K562 (cell line): ENCODE data around the gene AGPAT2. TPM values are rescaled to one million over a fixed set of nuclear protein-coding genes. Genes with fewer than 3 reads are reported as not detected.

Experiments
- ATF3 ChIP-seq, 2 experiments: fragments of 450-650 bp in 1 of 2; sonication (generic) in 1 of 2; formaldehyde crosslinking in 1 of 2; IDR thresholded peaks in 1 of 2; conservative IDR thresholded peaks in 1 of 2; 2 replicates each; pipeline versions ENCODE4 v1.6.1 to v1.8.1; 2016 to 2023; ENCODE audit warnings: mild to moderate bottlenecking in 2 of 2, moderate library complexity in 2 of 2, inconsistent platforms in 1 of 2, missing genetic modification reagents in 1 of 2
- BCL6 ChIP-seq: fragments of 250-450 bp; sonication (Bioruptor Pico); IDR thresholded peaks from 2 replicates; pipeline ENCODE4 v1.4.0; 2020
- CBX3 ChIP-seq, 2 experiments: IDR thresholded peaks; 1 replicate in 1 of 2; 2 replicates in 1 of 2; pipeline ENCODE4 v1.6.1; 2012; ENCODE audit warnings: inconsistent platforms in 2 of 2, low read length in 2 of 2, borderline replicate concordance in 1 of 2, control low read depth in 1 of 2
- CREB3L1 ChIP-seq: fragments of 450-650 bp; IDR thresholded peaks from 2 replicates; pipeline ENCODE4 v1.6.1; 2014; ENCODE audit warnings: low read depth, mild to moderate bottlenecking, moderate library complexity, borderline replicate concordance
- ERF ChIP-seq: fragments of 450-650 bp; formaldehyde crosslinking; IDR thresholded peaks from 2 replicates; pipeline ENCODE4 v1.4.0; 2020; ENCODE audit warnings: mild to moderate bottlenecking, mixed read lengths
- FUS ChIP-seq: fragments of 200-400 bp; formaldehyde crosslinking; optimal IDR thresholded peaks from 2 replicates; pipeline ENCODE3; 2017; ENCODE audit warnings: low read depth, low read length
- KHSRP ChIP-seq: fragments of 450-650 bp; IDR thresholded peaks from 2 replicates; pipeline ENCODE4 v1.6.1; 2017
- MCM5 ChIP-seq: fragments of 450-650 bp; IDR thresholded peaks from 2 replicates; pipeline ENCODE4 v1.6.1; 2016; ENCODE audit warnings: low read depth
- NCOR1 ChIP-seq: fragments of 450-650 bp; IDR thresholded peaks from 2 replicates; pipeline ENCODE4 v1.6.1; 2016; ENCODE audit warnings: mild to moderate bottlenecking, moderate library complexity
- NFE2 ChIP-seq: IDR thresholded peaks from 2 replicates; pipeline ENCODE4 v1.6.1; 2014; ENCODE audit warnings: antibody characterized with exemption, low read depth
- POLR3G ChIP-seq: IDR thresholded peaks from 2 replicates; pipeline ENCODE4 v1.6.1; 2011; ENCODE audit not compliant: insufficient read length, insufficient replicate concordance; ENCODE audit errors: extremely low read depth
- SIN3A ChIP-seq, 2 experiments: fragments of 150-350 bp in 1 of 2; IDR thresholded peaks; 2 replicates each; pipeline ENCODE4 v1.6.1; 2011 to 2016; ENCODE audit warnings: borderline replicate concordance in 2 of 2, low read depth in 2 of 2, low read length in 2 of 2, mild to moderate bottlenecking in 2 of 2, moderate library complexity in 2 of 2; ENCODE audit not compliant: control insufficient read depth in 1 of 2
- SMC3 ChIP-seq: conservative IDR thresholded peaks from 2 replicates; pipeline ENCODE4 v1.6.1; 2011; ENCODE audit warnings: low read depth, low read length, improper control_type of control experiment; ENCODE audit not compliant: insufficient read depth
- SRF ChIP-seq, 2 experiments: fragments of 250-450, 450-650 bp in 1 of 2; sonication (Bioruptor Pico) in 1 of 2; sonication (generic) in 1 of 2; formaldehyde crosslinking; IDR thresholded peaks; 2 replicates each; pipeline versions ENCODE4 v1.5.0 to v1.5.1; 2020 to 2022; ENCODE audit warnings: mild to moderate bottlenecking in 1 of 2, missing genetic modification reagents in 1 of 2
- SUPT5H ChIP-seq: fragments of 450-650 bp; IDR thresholded peaks from 2 replicates; pipeline ENCODE4 v1.6.1; 2016
- TCF3 ChIP-seq: sonication (generic); formaldehyde crosslinking; IDR thresholded peaks from 2 replicates; pipeline ENCODE4 v1.4.0; 2020; ENCODE audit warnings: mild to moderate bottlenecking, missing genetic modification reagents
- U2AF1 ChIP-seq: fragments of 200-400 bp; formaldehyde crosslinking; optimal IDR thresholded peaks from 2 replicates; pipeline ENCODE3; 2017; ENCODE audit warnings: mild to moderate bottlenecking, low read depth, low read length, moderate library complexity
- ZNF174 ChIP-seq: fragments of 250-450 bp; sonication (Bioruptor Pico); IDR thresholded peaks from 2 replicates; pipeline ENCODE4 v1.4.0; 2020; ENCODE audit warnings: mild to moderate bottlenecking
- ZNF224 ChIP-seq: sonication (generic); formaldehyde crosslinking; IDR thresholded peaks from 2 replicates; pipeline ENCODE4 v1.8.0; 2022; ENCODE audit warnings: mild to moderate bottlenecking, missing genetic modification reagents
- ZNF384 ChIP-seq: IDR thresholded peaks from 2 replicates; pipeline ENCODE4 v1.6.1; 2012; ENCODE audit warnings: low read depth, low read length, improper control_type of control experiment
- ZSCAN29 ChIP-seq: fragments of 450-650 bp; IDR thresholded peaks from 2 replicates; pipeline ENCODE4 v1.6.1; 2017
- polyA plus RNA-seq, 8 experiments: library from polyadenylated mRNA; depleted of rRNA in 4 of 8; stranded (reverse) in 5 of 8; unstranded in 3 of 8; fragments of >200 nt; fragmentation: Nextera tagmentation in 2 of 8; fragmentation: Illumina TruSeq in 1 of 8; extraction: Ambion mirVana in 2 of 8; extraction: Trizol in 1 of 8; gene quantifications; 2 replicates each; pipeline versions ENCODE4 v1.2.1 to v1.2.3, GENCODE V29; 2011 to 2014; ENCODE audit warnings: inconsistent platforms in 1 of 8, missing spikeins in 1 of 8
- total RNA-seq, 7 experiments: library from RNA; depleted of rRNA in 6 of 7; stranded (reverse); fragments of >200 nt in 6 of 7; fragmentation: Illumina TruSeq in 2 of 7; extraction: Trizol in 2 of 7; gene quantifications; 2 replicates each; pipeline versions ENCODE4 v1.2.1 to v1.2.3, GENCODE V29; 2011 to 2021; ENCODE audit warnings: low replicate concordance in 1 of 7
- TF ChIP-seq, protein P1 (sequence below): fragments of 250-450 bp; sonication (Bioruptor Pico); IDR thresholded peaks from 2 replicates; pipeline ENCODE4 v1.4.0; 2020

The AGPAT2 gene
- total and polyA plus RNA-seq, 9 of the 15 experiments (the other 6 are each of a cell fraction or from before 2014, with no cell fraction given): 0.13 to 54.5 (median 23.9) TPM

- TF ChIP-seq SRF (CRISPR knock-in tag; IDR thresholded peaks at IDR 0.05) (no peak), FUS (peak; percentile 48), ZNF174 (CRISPR knock-in tag) (no peak), CBX3 (IDR thresholded peaks at IDR 0.05; ENCODE audit: borderline replicate concordance in 1 of 2, low read length in 2 of 2) (no peak), NCOR1 (no peak; the same call in 1 of the 2 replicates), ZSCAN29 (no peak), ZNF224 (CRISPR knock-in tag) (no peak), POLR3G (no peak), TCF3 (CRISPR knock-in tag) (no peak), ERF (CRISPR knock-in tag) (no peak), ATF3 (IDR thresholded peaks at IDR 0.05) (peak; percentile 41; the same call in 1 of the 2 replicates), ATF3 (CRISPR knock-in tag; conservative IDR thresholded peaks at IDR 0.05) (no peak), NFE2 (no peak), KHSRP (no peak), U2AF1 (peak; percentile 45), MCM5 (no peak), BCL6 (CRISPR knock-in tag) (no peak), ZNF384 (no peak), SUPT5H (peak; percentile 53), SIN3A (IDR thresholded peaks at IDR 0.05; ENCODE audit: borderline replicate concordance in 2 of 2, control insufficient read depth in 1 of 2, low read depth in 2 of 2, low read length in 2 of 2) (no peak; a peak in 1 of 4 replicates), CREB3L1 (no peak), SMC3 (no peak)
- TF ChIP-seq, protein P1, sequence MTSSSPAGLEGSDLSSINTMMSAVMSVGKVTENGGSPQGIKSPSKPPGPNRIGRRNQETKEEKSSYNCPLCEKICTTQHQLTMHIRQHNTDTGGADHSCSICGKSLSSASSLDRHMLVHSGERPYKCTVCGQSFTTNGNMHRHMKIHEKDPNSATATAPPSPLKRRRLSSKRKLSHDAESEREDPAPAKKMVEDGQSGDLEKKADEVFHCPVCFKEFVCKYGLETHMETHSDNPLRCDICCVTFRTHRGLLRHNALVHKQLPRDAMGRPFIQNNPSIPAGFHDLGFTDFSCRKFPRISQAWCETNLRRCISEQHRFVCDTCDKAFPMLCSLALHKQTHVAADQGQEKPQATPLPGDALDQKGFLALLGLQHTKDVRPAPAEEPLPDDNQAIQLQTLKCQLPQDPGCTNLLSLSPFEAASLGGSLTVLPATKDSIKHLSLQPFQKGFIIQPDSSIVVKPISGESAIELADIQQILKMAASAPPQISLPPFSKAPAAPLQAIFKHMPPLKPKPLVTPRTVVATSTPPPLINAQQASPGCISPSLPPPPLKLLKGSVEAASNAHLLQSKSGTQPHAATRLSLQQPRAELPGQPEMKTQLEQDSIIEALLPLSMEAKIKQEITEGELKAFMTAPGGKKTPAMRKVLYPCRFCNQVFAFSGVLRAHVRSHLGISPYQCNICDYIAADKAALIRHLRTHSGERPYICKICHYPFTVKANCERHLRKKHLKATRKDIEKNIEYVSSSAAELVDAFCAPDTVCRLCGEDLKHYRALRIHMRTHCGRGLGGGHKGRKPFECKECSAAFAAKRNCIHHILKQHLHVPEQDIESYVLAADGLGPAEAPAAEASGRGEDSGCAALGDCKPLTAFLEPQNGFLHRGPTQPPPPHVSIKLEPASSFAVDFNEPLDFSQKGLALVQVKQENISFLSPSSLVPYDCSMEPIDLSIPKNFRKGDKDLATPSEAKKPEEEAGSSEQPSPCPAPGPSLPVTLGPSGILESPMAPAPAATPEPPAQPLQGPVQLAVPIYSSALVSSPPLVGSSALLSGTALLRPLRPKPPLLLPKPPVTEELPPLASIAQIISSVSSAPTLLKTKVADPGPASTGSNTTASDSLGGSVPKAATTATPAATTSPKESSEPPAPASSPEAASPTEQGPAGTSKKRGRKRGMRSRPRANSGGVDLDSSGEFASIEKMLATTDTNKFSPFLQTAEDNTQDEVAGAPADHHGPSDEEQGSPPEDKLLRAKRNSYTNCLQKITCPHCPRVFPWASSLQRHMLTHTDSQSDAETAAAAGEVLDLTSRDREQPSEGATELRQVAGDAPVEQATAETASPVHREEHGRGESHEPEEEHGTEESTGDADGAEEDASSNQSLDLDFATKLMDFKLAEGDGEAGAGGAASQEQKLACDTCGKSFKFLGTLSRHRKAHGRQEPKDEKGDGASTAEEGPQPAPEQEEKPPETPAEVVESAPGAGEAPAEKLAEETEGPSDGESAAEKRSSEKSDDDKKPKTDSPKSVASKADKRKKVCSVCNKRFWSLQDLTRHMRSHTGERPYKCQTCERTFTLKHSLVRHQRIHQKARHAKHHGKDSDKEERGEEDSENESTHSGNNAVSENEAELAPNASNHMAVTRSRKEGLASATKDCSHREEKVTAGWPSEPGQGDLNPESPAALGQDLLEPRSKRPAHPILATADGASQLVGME: no peak
These were observed 16.5 kb downstream of the AGPAT2 start (continued) for GRCh38 chr9:136670576-136671253.
